B cell (primary cell): Measurements from ENCODE around the gene ADAMTS18. TPM values are rescaled to one million over a fixed set of nuclear protein-coding genes. Genes with fewer than 3 reads are reported as not detected.

Experiments
- ATAC-seq: fragments of 200-7000 bp; cut with Tn5 transposase; one replicate; pipeline ENCODE4 v1.10.0; 2021; ENCODE audit warnings: low read depth, mild to moderate bottlenecking, moderate number of reproducible peaks, moderate library complexity
- CTCF ChIA-PET: fragments of 350-600 bp; sonication (Branson Sonifier 250); formaldehyde crosslinking; loops from one replicate; lab custom pipeline; 2021; ENCODE audit warnings: antibody characterized with exemption, inconsistent platforms; lab: Charles Lee
- POLR2A ChIA-PET: fragments of 350-600 bp; sonication (Branson Sonifier 250); formaldehyde crosslinking; loops from one replicate; lab custom pipeline; 2021; ENCODE audit warnings: antibody characterized with exemption; lab: Charles Lee
- DNase-seq: peaks from one replicate; pipeline ENCODE4 v3.0.0; 2013
- H2AFZ ChIP-seq: 2 replicates; pipeline ENCODE4 v1.6.1; 2012; ENCODE audit warnings: mild to moderate bottlenecking, low read depth, low read length; ENCODE audit not compliant: insufficient read depth, poor library complexity, severe bottlenecking
- H3K27ac ChIP-seq, 2 donors: 1 replicate in 1 of 2; 2 replicates in 1 of 2; pipeline ENCODE4 v1.5.1; 2012 to 2013; ENCODE audit warnings: low read length in 2 of 2, mild to moderate bottlenecking in 2 of 2, moderate library complexity in 1 of 2
- H3K27me3 ChIP-seq, 4 experiments: fragments of 200-600 bp in 1 of 4; sonication (generic) in 1 of 4; replicated peaks in 1 of 4; 1 replicate in 2 of 4; 2 replicates in 2 of 4; pipeline versions ENCODE4 v1.6.1 to v1.7.0; 2013 to 2016; ENCODE audit warnings: low read length in 3 of 4, mild to moderate bottlenecking in 2 of 4, mixed read lengths in 1 of 4, moderate library complexity in 1 of 4; ENCODE audit not compliant: insufficient read depth in 4 of 4, control insufficient read depth in 3 of 4; ENCODE audit errors: control extremely low read depth in 1 of 4
- H3K36me3 ChIP-seq, 2 experiments: replicated peaks in 1 of 2; 1 replicate in 1 of 2; 2 replicates in 1 of 2; pipeline versions ENCODE4 v1.6.1 to v1.7.1; 2013; ENCODE audit warnings: low read length in 1 of 2; ENCODE audit not compliant: insufficient read depth in 2 of 2, control insufficient read depth in 1 of 2; ENCODE audit errors: control extremely low read depth in 1 of 2, extremely low read depth in 1 of 2
- H3K4me1 ChIP-seq, 2 donors: fragments of 200-600 bp in 1 of 2; sonication (generic) in 1 of 2; 1 replicate in 1 of 2; 2 replicates in 1 of 2; pipeline versions ENCODE4 v1.5.1 to v1.6.1; 2013 to 2017; ENCODE audit warnings: low read length in 2 of 2; ENCODE audit not compliant: control insufficient read depth in 2 of 2, insufficient read depth in 2 of 2
- H3K4me2 ChIP-seq: replicated peaks from 2 replicates; pipeline ENCODE3; 2012; ENCODE audit warnings: mild to moderate bottlenecking, low read depth, low read length; ENCODE audit not compliant: poor library complexity, severe bottlenecking
- H3K4me3 ChIP-seq, 5 experiments: fragments of 200-600 bp in 1 of 5; sonication (generic) in 1 of 5; 1 replicate in 3 of 5; 2 replicates in 2 of 5; pipeline versions ENCODE4 v1.5.1 to v1.7.0; 2011 to 2016; ENCODE audit warnings: low read length in 4 of 5, mild to moderate bottlenecking in 4 of 5, low read depth in 2 of 5, control low read depth in 1 of 5, moderate library complexity in 1 of 5; ENCODE audit not compliant: insufficient read depth in 1 of 5; ENCODE audit errors: control extremely low read depth in 1 of 5, extremely low read depth in 1 of 5
- H3K79me2 ChIP-seq: fragments of 200-600 bp; sonication (generic); one replicate; pipeline ENCODE4 v1.6.0; 2016; ENCODE audit warnings: low read length; ENCODE audit not compliant: control insufficient read depth, insufficient read depth
- H3K9ac ChIP-seq: fragments of 200-600 bp; sonication (generic); 2 replicates; pipeline ENCODE4 v1.6.1; 2017; ENCODE audit warnings: mild to moderate bottlenecking, low read length, moderate library complexity
- H3K9me3 ChIP-seq, 3 donors: one replicate each; pipeline versions ENCODE4 v1.6.1 to v1.7.1; 2013; ENCODE audit warnings: low read length in 2 of 3; ENCODE audit not compliant: control insufficient read depth in 2 of 3, insufficient read depth in 1 of 3; ENCODE audit errors: control extremely low read depth in 1 of 3
- H4K20me1 ChIP-seq: 2 replicates; pipeline ENCODE4 v1.6.0; 2012; ENCODE audit warnings: mild to moderate bottlenecking, low read length; ENCODE audit not compliant: insufficient read depth, control insufficient read depth, poor library complexity, severe bottlenecking
- H3K27ac Mint-ChIP-seq: one replicate; pipeline ENCODE4 v1.8.0; 2021; ENCODE audit warnings: mixed read lengths
- H3K27me3 Mint-ChIP-seq: one replicate; pipeline ENCODE4 v1.8.0; 2021; ENCODE audit warnings: mixed read lengths
- H3K4me1 Mint-ChIP-seq: one replicate; pipeline ENCODE4 v1.8.0; 2021; ENCODE audit warnings: mixed read lengths
- H3K4me3 Mint-ChIP-seq: one replicate; pipeline ENCODE4 v1.8.0; 2021; ENCODE audit warnings: mixed read lengths
- H3K9me3 Mint-ChIP-seq: one replicate; pipeline ENCODE4 v1.8.0; 2022; ENCODE audit warnings: mixed read lengths; ENCODE audit not compliant: insufficient read depth
- CTCF ChIP-seq: fragments of 200-600 bp; IDR thresholded peaks from one replicate; pipeline ENCODE4 v1.8.0; 2022; ENCODE audit warnings: antibody characterized with exemption, mild to moderate bottlenecking
- EZH2 ChIP-seq: IDR thresholded peaks from 2 replicates; pipeline ENCODE4 v1.6.1; 2012; ENCODE audit warnings: borderline replicate concordance, low read depth, mild to moderate bottlenecking, moderate library complexity, low read length; ENCODE audit not compliant: insufficient read depth, poor library complexity, severe bottlenecking
- WGBS: methylation state at CpG from one replicate; pipeline ENCODE4 v1.1.5; 2013; ENCODE audit warnings: missing lambda C conversion rate; ENCODE audit not compliant: insufficient coverage; 5-methylcytosine and 5-hydroxymethylcytosine counted together
- intact Hi-C: fragments of 100-400 bp; cut with micrococcal nuclease; formaldehyde crosslinking; loops from one replicate; pipeline ENCODE4 v1.10.0; 2022
- polyA plus RNA-seq: library from polyadenylated mRNA; depleted of rRNA; stranded (reverse); fragments of >200 nt; gene quantifications from 2 replicates; pipeline ENCODE4 v1.2.3, GENCODE V29; 2012
- total RNA-seq, 2 donors: library from RNA; stranded (reverse); fragments of 120-200 nt in 1 of 2; gene quantifications; 1 replicate in 1 of 2; 2 replicates in 1 of 2; pipeline versions ENCODE4 v1.2.3 to v1.2.4, GENCODE V29; 2013 to 2022

Gene ADAMTS18
- total and polyA plus RNA-seq, 2 donors (not counting 1 experiment from before 2014, with no cell fraction given): not detected

GRCh38 chr16:77387815-77388209 is 47.0 kb downstream of the ADAMTS18 start:
- no peaks in the 10 kb centered on the region for H3K9me3 ChIP-seq
- H3K4me1 ChIP-seq: no peaks in the 10 kb centered on the region
- DNase-seq (no peak), ATAC-seq (no peak)
- H3K27ac Mint-ChIP-seq: no peak overlapping the region
- H3K4me3 Mint-ChIP-seq: no peak overlapping the region
- TF ChIP-seq CTCF: no peak
- no peak for TF ChIP-seq EZH2
- H3K4me1 Mint-ChIP-seq: no peaks in the 10 kb centered on the region
- H3K4me2 ChIP-seq: no peak overlapping the region
- H3K9me3 Mint-ChIP-seq: no peaks in the 10 kb centered on the region
- no peak overlapping the region for H2AFZ ChIP-seq
- H3K4me3 ChIP-seq: no peak overlapping the region
- H3K27me3 Mint-ChIP-seq: peaks cover 10% of the 10 kb centered on the region
- H4K20me1 ChIP-seq: no peaks in the 10 kb centered on the region
- no peaks in the 10 kb centered on the region for H3K79me2 ChIP-seq
- H3K27me3 ChIP-seq: no peaks in the 10 kb centered on the region
- ChIA-PET CTCF (no interaction called here), POLR2A (no interaction called here)
- 80% methylated on average over 3 of the region's 3 CpGs for WGBS
- no peaks in the 10 kb centered on the region for H3K36me3 ChIP-seq
- H3K27ac ChIP-seq: no peak overlapping the region
- H3K9ac ChIP-seq: no peak overlapping the region
- intact Hi-C loops: no loop called here

GRCh38 chr16:77386831-77387814 is 47.7 kb downstream of the ADAMTS18 start:
- Histone ChIP-seq H3K27ac (no peak overlapping the region), H4K20me1 (no peaks in the 10 kb centered on the region), H3K9me3 (no peaks in the 10 kb centered on the region), H3K4me3 (no peak overlapping the region), H3K79me2 (no peaks in the 10 kb centered on the region), H3K9ac (no peak overlapping the region), H2AFZ (no peak overlapping the region), H3K27me3 (no peaks in the 10 kb centered on the region), H3K4me2 (no peak overlapping the region), H3K4me1 (no peaks in the 10 kb centered on the region), H3K36me3 (no peaks in the 10 kb centered on the region)
- intact Hi-C loops: no loop called here
- Mint-ChIP-seq H3K27me3 (peaks cover 4% of the 10 kb centered on the region), H3K9me3 (no peaks in the 10 kb centered on the region), H3K27ac (no peak overlapping the region), H3K4me3 (no peak overlapping the region), H3K4me1 (no peaks in the 10 kb centered on the region)
- DNase-seq (no peak), ATAC-seq (no peak)
- ChIA-PET CTCF (interaction anchor here (0.6 kb wide), 1 partner anchor 9 kb away, joined by 3 read pairs; no protein-coding TSS in a partner anchor), POLR2A (no interaction called here)
- TF ChIP-seq CTCF (no peak), EZH2 (no peak)
- 86% methylated on average over 9 of the region's 9 CpGs for WGBS
